SK-N-SH (cell line): ENCODE results near the gene ABHD16A. TPM values are rescaled to one million over a fixed set of nuclear protein-coding genes. Genes with fewer than 3 reads are reported as not detected.

ENCODE experiments used
- CTCF ChIA-PET: fragments of 300-600, 350-600 bp; formaldehyde crosslinking; extraction: SDS; loops from one replicate; lab custom pipeline; 2021; lab: Yijun Ruan, JAX
- POLR2A ChIA-PET: fragments of 350-600 bp; sonication (Branson Sonifier 250); formaldehyde crosslinking; extraction: SDS; loops from one replicate; lab custom pipeline; 2020; ENCODE audit warnings: antibody characterized with exemption, inconsistent platforms; lab: Yijun Ruan, JAX
- DNase-seq: peaks from one replicate; pipeline ENCODE4 v3.0.0; 2012
- H2AFZ ChIP-seq: fragments of 200-600 bp; sonication (generic); 2 replicates; pipeline ENCODE4 v1.8.1; 2016; ENCODE audit warnings: antibody characterized with exemption, mild to moderate bottlenecking, low read depth
- H3F3A ChIP-seq: fragments of 200-600 bp; sonication (generic); replicated peaks from 2 replicates; pipeline ENCODE3; 2016; ENCODE audit warnings: antibody characterized with exemption, mild to moderate bottlenecking; ENCODE audit not compliant: insufficient read depth
- H3K27ac ChIP-seq, 2 experiments: fragments of 200-500 bp in 1 of 2; fragments of 200-600 bp in 1 of 2; sonication (Bioruptor generic) in 1 of 2; sonication (generic), shearing (Covaris generic) in 1 of 2; 2 replicates each; pipeline versions ENCODE4 v1.5.1 to v1.6.1; 2014 to 2016; ENCODE audit warnings: low read depth in 2 of 2, inconsistent platforms in 1 of 2, low read length in 1 of 2, mild to moderate bottlenecking in 1 of 2, mixed read lengths in 1 of 2
- H3K27me3 ChIP-seq: fragments of 200-600 bp; sonication (generic), shearing (Covaris generic); 2 replicates; pipeline ENCODE4 v1.6.1; 2016; ENCODE audit warnings: mixed run types; ENCODE audit not compliant: insufficient read depth
- H3K36me3 ChIP-seq, 2 experiments: fragments of 200-500 bp in 1 of 2; fragments of 200-600 bp in 1 of 2; sonication (Bioruptor generic) in 1 of 2; sonication (generic) in 1 of 2; replicated peaks in 1 of 2; 2 replicates each; pipeline versions ENCODE3 to v1.5.1; 2014 to 2016; ENCODE audit warnings: low read length in 1 of 2, mild to moderate bottlenecking in 1 of 2; ENCODE audit not compliant: insufficient read depth in 2 of 2, control insufficient read depth in 1 of 2
- H3K4me1 ChIP-seq, 2 experiments: fragments of 200-500 bp in 1 of 2; fragments of 200-600 bp in 1 of 2; sonication (Bioruptor generic) in 1 of 2; sonication (generic), shearing (Covaris generic) in 1 of 2; 2 replicates each; pipeline versions ENCODE4 v1.5.1 to v1.6.1; 2014 to 2016; ENCODE audit warnings: low read depth in 1 of 2, low read length in 1 of 2, mixed run types in 1 of 2; ENCODE audit not compliant: insufficient read depth in 2 of 2, control insufficient read depth in 1 of 2
- H3K4me2 ChIP-seq: fragments of 200-600 bp; sonication (generic), shearing (Covaris generic); 2 replicates; pipeline ENCODE4 v1.6.1; 2017; ENCODE audit warnings: mixed run types
- H3K4me3 ChIP-seq, 2 experiments: fragments of 200-500 bp in 1 of 2; fragments of 200-600 bp in 1 of 2; sonication (Bioruptor generic) in 1 of 2; sonication (generic), shearing (Covaris generic) in 1 of 2; 2 replicates each; pipeline versions ENCODE4 v1.5.1 to v1.8.1; 2014 to 2016; ENCODE audit warnings: low read depth in 2 of 2, inconsistent platforms in 1 of 2, low read length in 1 of 2, mild to moderate bottlenecking in 1 of 2, mixed read lengths in 1 of 2, moderate library complexity in 1 of 2
- H3K79me2 ChIP-seq: fragments of 200-600 bp; sonication (generic); 2 replicates; pipeline ENCODE4 v1.8.1; 2017; ENCODE audit warnings: mild to moderate bottlenecking; ENCODE audit not compliant: insufficient read depth
- H3K9ac ChIP-seq: fragments of 200-600 bp; sonication (generic); 2 replicates; pipeline ENCODE4 v1.6.1; 2017; ENCODE audit warnings: mixed run types
- H3K9me2 ChIP-seq: fragments of 200-600 bp; sonication (generic); 2 replicates; pipeline ENCODE4 v1.6.1; 2017; ENCODE audit warnings: mixed run types
- H3K9me3 ChIP-seq: fragments of 200-600 bp; sonication (generic); 2 replicates; pipeline ENCODE4 v1.6.1; 2017; ENCODE audit warnings: mixed run types, mild to moderate bottlenecking, moderate library complexity
- H4K20me1 ChIP-seq: fragments of 200-600 bp; sonication (generic); 2 replicates; pipeline ENCODE4 v1.6.1; 2017; ENCODE audit warnings: mild to moderate bottlenecking, mixed run types; ENCODE audit not compliant: insufficient read depth
- CHD2 ChIP-seq: fragments of 150-350 bp; IDR thresholded peaks from 2 replicates; pipeline ENCODE4 v1.6.1; 2018; ENCODE audit warnings: low read length; ENCODE audit not compliant: partially characterized antibody
- CTCF ChIP-seq: fragments of 200-600 bp; sonication (generic); IDR thresholded peaks from 2 replicates; pipeline ENCODE4 v1.6.1; 2017; ENCODE audit warnings: antibody characterized with exemption, mild to moderate bottlenecking, moderate library complexity
- ELF1 ChIP-seq: IDR thresholded peaks from 2 replicates; pipeline ENCODE4 v1.4.0; 2012
- EP300 ChIP-seq, 2 experiments: IDR thresholded peaks; 2 replicates each; pipeline versions ENCODE4 v1.4.0 to v1.6.1; 2012; ENCODE audit warnings: borderline replicate concordance in 1 of 2, low read depth in 1 of 2, low read length in 1 of 2
- FOSL2 ChIP-seq: IDR thresholded peaks from 2 replicates; pipeline ENCODE4 v1.4.0; 2012; ENCODE audit warnings: low read depth, mild to moderate bottlenecking, moderate library complexity, borderline replicate concordance
- FOXJ3 ChIP-seq: sonication (generic); formaldehyde crosslinking; IDR thresholded peaks from 2 replicates; pipeline ENCODE4 v1.5.1; 2020; ENCODE audit warnings: mild to moderate bottlenecking, missing genetic modification reagents
- GABPA ChIP-seq: IDR thresholded peaks from 2 replicates; pipeline ENCODE4 v1.4.0; 2012; ENCODE audit warnings: low read depth, mild to moderate bottlenecking
- IRF3 ChIP-seq: fragments of 150-350 bp; IDR thresholded peaks from 2 replicates; pipeline ENCODE4 v1.6.1; 2016; ENCODE audit warnings: mild to moderate bottlenecking, low read depth, low read length
- NRF1 ChIP-seq: IDR thresholded peaks from 2 replicates; pipeline ENCODE4 v1.6.1; 2012; ENCODE audit warnings: low read depth, mild to moderate bottlenecking, low read length
- POLR2AphosphoS5 ChIP-seq: IDR thresholded peaks from 2 replicates; pipeline ENCODE4 v1.6.1; 2012; ENCODE audit warnings: low read depth, low read length
- RAD21 ChIP-seq: IDR thresholded peaks from 2 replicates; pipeline ENCODE4 v1.6.1; 2012; ENCODE audit warnings: mild to moderate bottlenecking, low read length
- RCOR1 ChIP-seq: fragments of 150-350 bp; IDR thresholded peaks from 2 replicates; pipeline ENCODE4 v1.6.1; 2017; ENCODE audit warnings: antibody characterized with exemption, low read length
- REST ChIP-seq: IDR thresholded peaks from 2 replicates; pipeline ENCODE4 v1.6.1; 2012; ENCODE audit warnings: mild to moderate bottlenecking, low read depth, low read length, moderate library complexity
- SIN3A ChIP-seq: IDR thresholded peaks from 2 replicates; pipeline ENCODE4 v1.6.1; 2012; ENCODE audit warnings: low read depth, mild to moderate bottlenecking, low read length, moderate library complexity, borderline replicate concordance
- SMC3 ChIP-seq: IDR thresholded peaks from 2 replicates; pipeline ENCODE4 v1.6.1; 2012; ENCODE audit warnings: low read depth, low read length, improper control_type of control experiment
- TEAD4 ChIP-seq: IDR thresholded peaks from 2 replicates; pipeline ENCODE4 v1.4.0; 2012; ENCODE audit warnings: mild to moderate bottlenecking, borderline replicate concordance; ENCODE audit not compliant: insufficient read depth
- USF1 ChIP-seq: IDR thresholded peaks from 2 replicates; pipeline ENCODE4 v1.4.0; 2012; ENCODE audit warnings: low read depth, borderline replicate concordance
- WGBS: methylation state at CpG from one replicate; pipeline ENCODE4 v1.1.6; 2017; ENCODE audit warnings: low lambda C conversion rate; 5-methylcytosine and 5-hydroxymethylcytosine counted together
- polyA plus RNA-seq, 3 experiments: library from polyadenylated mRNA; depleted of rRNA; stranded (reverse); fragments of >200 nt; gene quantifications; 2 replicates each; pipeline ENCODE4 v1.2.3, GENCODE V29; 2012

ABHD16A gene
- polyA plus RNA-seq, 1 of the 3 experiments (the other 2 are of a cell fraction) = 49.3 TPM

GRCh38 chr6:31706599-31706998 lies 3.5 kb upstream of the ABHD16A start, which contains the start of gene LY6G6F (continued):
- TF ChIP-seq IRF3 (no peak), SMC3 (no peak), ELF1 (no peak), POLR2AphosphoS5 (no peak)
- TF ChIP-seq, all 33 proteins: peak for 0

- H3K9me3 ChIP-seq = no peaks in the 10 kb centered on the region
- WGBS = 57% methylated on average over 6 of the region's 6 CpGs
- DNase-seq = no peak
- H3K27ac ChIP-seq = no peak overlapping the region
- no peaks in the 10 kb centered on the region for H4K20me1 ChIP-seq
- peaks cover 0 to 13% of the 10 kb centered on the region in 2 experiments; a peak in 2 of 4 replicates for H3K4me1 ChIP-seq
- no peak overlapping the region for H3K4me3 ChIP-seq
- H3K79me2 ChIP-seq = peaks cover 19% of the 10 kb centered on the region
- H3K36me3 ChIP-seq = no peaks in the 10 kb centered on the region
- ChIA-PET POLR2A (interaction anchor here (0.5 kb wide), 1 partner anchor 85 kb away, joined by 5 read pairs; no protein-coding TSS in a partner anchor), CTCF (interaction anchor here (1.2 kb wide), 1 partner anchor 24 kb away, joined by 3 read pairs; no protein-coding TSS in a partner anchor)
- H3K9me2 ChIP-seq = no peaks in the 10 kb centered on the region
- no peak overlapping the region for H3K4me2 ChIP-seq
- H3K27me3 ChIP-seq = no peaks in the 10 kb centered on the region
- no peak overlapping the region for H3K9ac ChIP-seq
- TF ChIP-seq RCOR1 = no peak
- no peak for TF ChIP-seq REST
- no peak for TF ChIP-seq RAD21
- TF ChIP-seq CHD2 = no peak
- TF ChIP-seq NRF1 = no peak
- TF ChIP-seq FOSL2 = no peak
- no peak for TF ChIP-seq EP300 (IDR thresholded peaks at IDR 0.05; ENCODE audit: borderline replicate concordance in 1 of 2, low read depth in 1 of 2, low read length in 1 of 2)
- no peak for TF ChIP-seq CTCF
- no peak for TF ChIP-seq USF1
- no peak for TF ChIP-seq SIN3A
- no peak for TF ChIP-seq TEAD4
- TF ChIP-seq GABPA = no peak
- no peak for TF ChIP-seq SMC3
- TF ChIP-seq FOXJ3 = no peak
- no peak overlapping the region for H2AFZ ChIP-seq
- H3F3A ChIP-seq = peaks cover 12% of the 10 kb centered on the region
Measured at GRCh38 chr6:31705931-31706330, 2.8 kb upstream of the ABHD16A start.
